ENCODE results near the gene ATP6V1B1.

- TF ChIP-seq YY1 (IDR thresholded peaks at IDR 0.05; ENCODE audit: insufficient read depth, insufficient read length) (no peak), ZNF274 (IDR thresholded peaks at IDR 0.05; ENCODE audit: low read depth, low read length) (no peak)
Measured at GRCh38 chr2:70956141-70956540, 20.4 kb downstream of the ATP6V1B1 start.
